LNCaP clone FGC (cell line): Measurements from ENCODE around the gene ABCG5.

Experiments used
- DNase-seq: peaks from one replicate; pipeline ENCODE4 v3.0.0-alpha.2; 2011; ENCODE audit warnings: low read depth
- H3K4me3 ChIP-seq: 2 replicates; pipeline ENCODE4 v1.5.1; 2011; ENCODE audit warnings: mild to moderate bottlenecking, low read depth, low read length, control low read depth
- TF ChIP-seq, protein P1 (sequence below): IDR thresholded peaks from 2 replicates; pipeline ENCODE4 v1.5.1; 2012; ENCODE audit warnings: mild to moderate bottlenecking; ENCODE audit not compliant: control insufficient read depth, insufficient read depth; ENCODE audit errors: extremely low read depth

Gene ABCG5

DNA sequence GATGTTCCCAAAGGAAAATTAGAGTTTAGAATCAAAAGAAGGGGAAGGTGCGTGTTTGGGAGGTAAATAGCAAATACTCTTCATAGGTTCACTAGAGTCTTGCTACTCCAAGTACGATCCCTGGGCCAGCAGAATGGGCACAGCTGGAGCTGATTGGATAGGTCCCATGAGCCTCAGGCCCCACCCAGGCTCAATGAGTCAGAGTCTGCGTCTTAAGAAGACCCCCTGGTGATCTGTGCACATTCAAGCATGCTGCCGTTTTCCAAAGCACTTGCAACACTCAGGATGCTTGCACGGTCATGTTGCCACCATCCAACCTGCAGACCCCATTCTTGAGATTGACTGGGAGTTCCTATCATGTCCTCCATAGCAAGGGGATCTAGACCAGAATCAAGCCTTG, 40.6 kb upstream of the ABCG5 start:
- no peak for DNase-seq
- TF ChIP-seq, protein P1, sequence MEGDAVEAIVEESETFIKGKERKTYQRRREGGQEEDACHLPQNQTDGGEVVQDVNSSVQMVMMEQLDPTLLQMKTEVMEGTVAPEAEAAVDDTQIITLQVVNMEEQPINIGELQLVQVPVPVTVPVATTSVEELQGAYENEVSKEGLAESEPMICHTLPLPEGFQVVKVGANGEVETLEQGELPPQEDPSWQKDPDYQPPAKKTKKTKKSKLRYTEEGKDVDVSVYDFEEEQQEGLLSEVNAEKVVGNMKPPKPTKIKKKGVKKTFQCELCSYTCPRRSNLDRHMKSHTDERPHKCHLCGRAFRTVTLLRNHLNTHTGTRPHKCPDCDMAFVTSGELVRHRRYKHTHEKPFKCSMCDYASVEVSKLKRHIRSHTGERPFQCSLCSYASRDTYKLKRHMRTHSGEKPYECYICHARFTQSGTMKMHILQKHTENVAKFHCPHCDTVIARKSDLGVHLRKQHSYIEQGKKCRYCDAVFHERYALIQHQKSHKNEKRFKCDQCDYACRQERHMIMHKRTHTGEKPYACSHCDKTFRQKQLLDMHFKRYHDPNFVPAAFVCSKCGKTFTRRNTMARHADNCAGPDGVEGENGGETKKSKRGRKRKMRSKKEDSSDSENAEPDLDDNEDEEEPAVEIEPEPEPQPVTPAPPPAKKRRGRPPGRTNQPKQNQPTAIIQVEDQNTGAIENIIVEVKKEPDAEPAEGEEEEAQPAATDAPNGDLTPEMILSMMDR, result no peak
- H3K4me3 ChIP-seq, result no peak overlapping the region

DNA sequence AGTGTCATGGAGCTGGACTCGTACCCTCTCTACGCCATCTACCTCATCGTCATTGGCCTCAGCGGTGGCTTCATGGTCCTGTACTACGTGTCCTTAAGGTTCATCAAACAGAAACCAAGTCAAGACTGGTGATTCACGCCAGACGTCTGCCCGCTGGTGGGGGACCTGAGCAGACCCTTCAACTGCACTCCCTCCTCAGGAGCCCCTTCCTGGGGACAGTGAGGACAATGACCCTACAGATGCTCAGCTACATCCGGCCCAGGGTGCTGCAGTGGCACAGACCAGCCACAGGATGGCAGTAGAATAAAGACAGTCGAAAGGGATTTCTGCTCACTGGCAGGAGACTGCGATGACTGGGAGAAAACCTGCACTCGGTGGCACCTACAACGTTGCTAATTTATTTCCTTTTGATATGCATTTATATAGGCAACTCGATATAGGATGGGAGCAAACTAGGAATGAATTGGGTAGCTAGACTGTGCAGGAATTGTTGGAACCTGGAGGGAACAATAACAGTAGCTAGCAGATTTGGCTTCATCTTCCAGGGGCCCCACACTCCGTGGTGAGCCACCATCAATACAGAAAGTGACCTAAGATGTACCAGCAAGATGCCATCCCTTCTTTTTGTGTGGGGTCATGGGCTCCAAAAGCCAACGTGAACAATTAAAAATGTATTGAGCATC, 39.3 kb upstream of the ABCG5 start:
- no peak overlapping the region for H3K4me3 ChIP-seq
- no peak for DNase-seq
- TF ChIP-seq, protein P1, result peak; percentile 76

DNA sequence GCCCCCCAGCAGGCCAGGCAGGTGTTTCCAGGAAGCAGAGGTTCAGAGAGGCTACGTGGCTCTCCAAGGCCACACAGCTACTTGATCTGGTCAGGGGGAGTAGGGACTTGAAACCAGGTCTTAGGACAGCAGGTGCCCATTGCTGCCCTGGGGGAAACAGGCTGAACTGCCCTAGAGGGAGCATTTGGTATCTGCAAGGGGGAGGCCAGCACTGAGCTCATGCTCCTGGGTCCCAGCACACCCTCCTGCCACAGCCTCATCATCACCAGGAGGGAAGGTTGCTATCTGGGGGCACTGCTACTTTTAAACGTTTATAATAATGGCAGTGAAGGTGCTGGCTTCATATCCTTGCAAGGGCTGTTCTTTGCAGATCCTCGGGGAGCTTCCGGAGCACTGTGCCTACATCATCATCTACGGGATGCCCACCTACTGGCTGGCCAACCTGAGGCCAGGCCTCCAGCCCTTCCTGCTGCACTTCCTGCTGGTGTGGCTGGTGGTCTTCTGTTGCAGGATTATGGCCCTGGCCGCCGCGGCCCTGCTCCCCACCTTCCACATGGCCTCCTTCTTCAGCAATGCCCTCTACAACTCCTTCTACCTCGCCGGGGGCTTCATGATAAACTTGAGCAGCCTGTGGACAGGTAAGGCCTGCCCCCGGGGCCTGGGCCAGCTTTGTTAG, 36.3 kb upstream of the ABCG5 start:
- TF ChIP-seq, protein P1, result no peak
- no peak for DNase-seq
- H3K4me3 ChIP-seq, result no peak overlapping the region

GRCh38 chr2:43872151-43872550, 33.5 kb upstream of the ABCG5 start:
- H3K4me3 ChIP-seq, result no peak overlapping the region
- DNase-seq, result no peak
- TF ChIP-seq, protein P1, result no peak

- no peak overlapping the region for H3K4me3 ChIP-seq
- no peak for DNase-seq
- TF ChIP-seq, protein P1, result no peak
Observed at GRCh38 chr2:43855292-43855691, 16.7 kb upstream of the ABCG5 start.

DNA sequence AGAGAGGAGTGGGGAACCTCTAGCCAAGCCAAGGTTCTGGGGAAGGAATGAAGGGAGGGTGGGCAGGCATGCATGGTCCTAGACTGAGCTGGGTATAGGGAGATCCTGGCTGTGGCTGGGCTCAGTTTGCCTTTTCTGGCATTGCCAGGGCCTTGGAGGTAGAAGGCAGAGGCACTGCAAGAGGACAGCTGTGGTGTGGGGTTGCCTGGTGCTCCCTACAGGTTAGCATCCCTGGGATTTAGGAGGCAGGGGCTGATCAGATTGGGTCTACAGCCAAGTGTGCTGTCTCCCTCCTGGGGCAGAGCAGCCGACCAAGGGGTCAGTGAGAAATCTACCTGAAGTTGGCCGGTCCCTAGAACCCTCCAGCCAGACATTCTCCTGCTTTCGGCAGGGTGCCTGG, 16.0 kb upstream of the ABCG5 start:
- TF ChIP-seq, protein P1, result no peak
- no peak overlapping the region for H3K4me3 ChIP-seq
- no peak for DNase-seq
